MCF 10A (cell line): ENCODE measurements around the gene SMYD5. TPM values are rescaled to one million over a fixed set of nuclear protein-coding genes. Genes with fewer than 3 reads are reported as not detected.

Experiments
- BruUV-seq: library from RNA; stranded (reverse); fragments of 400-500 nt; replicated peaks from 2 replicates; lab custom pipeline; 2021; lab: Mats Ljungman, UMichigan
- CTCF ChIA-PET: fragments of 300-600 bp; sonication (Branson Sonifier 250); formaldehyde crosslinking; extraction: SDS; loops from one replicate; lab custom pipeline; 2021; ENCODE audit warnings: antibody characterized with exemption, inconsistent platforms; lab: Yijun Ruan, JAX
- POLR2A ChIA-PET: fragments of 300-600, 350-650 bp; sonication (Branson Sonifier 250); formaldehyde crosslinking; extraction: SDS; loops from one replicate; lab custom pipeline; 2020; ENCODE audit warnings: antibody characterized with exemption, inconsistent platforms; lab: Yijun Ruan, JAX
- DNase-seq: peaks from one replicate; pipeline ENCODE4 v3.0.0-alpha.2; 2018; ENCODE audit not compliant: unreplicated experiment
- H3K27ac Mint-ChIP-seq: one replicate; pipeline ENCODE4 v1.8.0; 2022; ENCODE audit warnings: mild to moderate bottlenecking, low read depth, mixed read lengths; ENCODE audit not compliant: unreplicated experiment
- H3K27me3 Mint-ChIP-seq: one replicate; pipeline ENCODE4 v1.8.0; 2022; ENCODE audit warnings: mixed read lengths; ENCODE audit not compliant: insufficient read depth, unreplicated experiment
- H3K36me3 Mint-ChIP-seq: one replicate; pipeline ENCODE4 v1.8.0; 2022; ENCODE audit warnings: mild to moderate bottlenecking, moderate library complexity, mixed read lengths; ENCODE audit not compliant: insufficient read depth, unreplicated experiment
- H3K4me1 Mint-ChIP-seq: one replicate; pipeline ENCODE4 v1.8.0; 2022; ENCODE audit warnings: mixed read lengths; ENCODE audit not compliant: insufficient read depth, unreplicated experiment
- H3K4me3 Mint-ChIP-seq: one replicate; pipeline ENCODE4 v1.8.0; 2022; ENCODE audit warnings: mild to moderate bottlenecking, moderate library complexity, mixed read lengths; ENCODE audit not compliant: unreplicated experiment
- H3K9me3 Mint-ChIP-seq: one replicate; pipeline ENCODE4 v1.8.0; 2022; ENCODE audit warnings: mixed read lengths; ENCODE audit not compliant: unreplicated experiment
- intact Hi-C: fragments of 100-400 bp; cut with micrococcal nuclease; formaldehyde crosslinking; loops from 2 replicates; pipeline ENCODE4 v1.14.1; 2022
- total RNA-seq: library from RNA; stranded (reverse); gene quantifications from 2 replicates; pipeline ENCODE4 v1.2.3, GENCODE V29; 2022
- TF ChIP-seq, protein P1 (sequence below): fragments of 200-600 bp; IDR thresholded peaks from one replicate; pipeline ENCODE4 v1.8.0; 2022; ENCODE audit warnings: antibody characterized with exemption, mild to moderate bottlenecking; ENCODE audit not compliant: unreplicated experiment

The SMYD5 gene
- total RNA-seq, 1 experiment from 2014 or later, result 34.4 TPM

DNA sequence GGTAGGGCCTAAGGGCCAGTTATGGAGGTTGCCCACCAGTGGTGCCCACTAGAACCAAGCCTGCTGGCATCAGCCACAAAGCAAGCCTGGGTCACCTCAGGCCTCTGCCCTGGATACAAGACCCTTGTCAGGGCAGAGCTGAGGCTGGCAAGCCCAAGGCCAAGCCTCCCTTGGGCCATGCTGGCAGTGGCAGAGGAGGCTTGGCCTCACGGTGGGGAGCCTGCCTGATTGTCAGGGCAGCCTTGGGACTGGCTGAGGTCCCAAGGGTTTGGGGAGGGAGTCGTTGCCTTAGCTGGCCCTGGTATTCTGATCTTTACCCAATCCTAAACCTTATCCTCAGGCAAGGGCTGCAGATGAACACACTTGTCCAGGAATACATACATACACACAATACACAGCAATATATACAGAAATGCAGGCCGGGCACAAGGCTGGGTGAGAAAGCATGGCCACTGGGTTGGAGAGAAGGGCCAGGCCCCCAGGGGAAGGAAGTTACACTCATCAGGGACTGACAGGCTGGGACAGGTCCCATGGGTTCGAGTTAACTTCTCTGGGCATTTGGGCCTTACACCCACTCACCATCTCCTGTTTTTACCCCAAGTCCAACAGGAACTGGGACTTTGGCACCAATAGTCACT is 41.1 kb downstream of the SMYD5 start:
- H3K27ac Mint-ChIP-seq, result no peak overlapping the region
- peak; percentile 77 for DNase-seq

DNA sequence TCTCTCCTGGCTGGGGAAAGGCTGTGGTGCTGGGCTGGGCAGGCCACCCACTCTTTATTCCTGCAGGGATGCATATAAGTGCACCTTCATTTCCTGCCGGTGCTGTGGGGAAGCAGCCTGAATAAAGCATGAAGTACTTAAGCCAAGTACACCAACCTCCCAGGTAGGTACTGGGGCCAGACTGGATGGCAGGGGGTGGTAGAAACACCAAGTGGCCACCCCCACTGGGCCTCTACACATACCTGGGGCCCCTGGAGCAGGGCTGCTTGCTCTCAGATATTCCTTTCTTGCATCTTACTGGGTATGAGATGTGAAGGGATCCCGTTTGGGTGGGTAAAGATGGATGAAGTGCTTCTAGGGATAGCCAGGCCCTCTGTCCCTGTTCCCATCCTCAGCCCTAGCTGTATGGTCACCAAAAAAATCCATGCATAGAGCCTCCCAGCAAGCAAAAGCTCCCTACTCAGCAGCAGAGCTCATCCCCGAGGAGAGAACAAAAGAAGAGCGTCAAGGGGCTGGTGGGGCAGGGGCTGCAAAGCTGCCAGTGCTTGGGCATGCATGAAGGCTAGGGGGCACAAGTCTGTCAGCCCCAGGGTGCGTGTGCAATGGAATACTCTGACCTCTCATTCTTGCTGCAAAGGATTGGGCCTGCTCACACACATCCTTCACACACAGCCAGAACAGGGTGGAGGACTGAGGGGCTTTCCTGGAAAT is 42.0 kb downstream of the SMYD5 start:
- CTCF ChIA-PET, result interaction anchor here (0.6 to 1.8 kb wide), 3 partner anchors 43 to 487 kb away, joined by 3 to 7 read pairs (median 4); no protein-coding TSS in a partner anchor

More for the DNA sequence above, 41.1 kb downstream of the SMYD5 start:
- H3K4me1 Mint-ChIP-seq, result no peaks in the 10 kb centered on the region
- intact Hi-C loops, result no loop called here
- no peak overlapping the region for H3K4me3 Mint-ChIP-seq
- ChIA-PET POLR2A (interaction anchor here (1.7 to 2.4 kb wide), 2 partner anchors 10 to 21 kb away, joined by 7 to 11 read pairs; partner anchors contain the start of genes CCT7 and PRADC1), CTCF (no interaction called here)
- TF ChIP-seq, protein P1, sequence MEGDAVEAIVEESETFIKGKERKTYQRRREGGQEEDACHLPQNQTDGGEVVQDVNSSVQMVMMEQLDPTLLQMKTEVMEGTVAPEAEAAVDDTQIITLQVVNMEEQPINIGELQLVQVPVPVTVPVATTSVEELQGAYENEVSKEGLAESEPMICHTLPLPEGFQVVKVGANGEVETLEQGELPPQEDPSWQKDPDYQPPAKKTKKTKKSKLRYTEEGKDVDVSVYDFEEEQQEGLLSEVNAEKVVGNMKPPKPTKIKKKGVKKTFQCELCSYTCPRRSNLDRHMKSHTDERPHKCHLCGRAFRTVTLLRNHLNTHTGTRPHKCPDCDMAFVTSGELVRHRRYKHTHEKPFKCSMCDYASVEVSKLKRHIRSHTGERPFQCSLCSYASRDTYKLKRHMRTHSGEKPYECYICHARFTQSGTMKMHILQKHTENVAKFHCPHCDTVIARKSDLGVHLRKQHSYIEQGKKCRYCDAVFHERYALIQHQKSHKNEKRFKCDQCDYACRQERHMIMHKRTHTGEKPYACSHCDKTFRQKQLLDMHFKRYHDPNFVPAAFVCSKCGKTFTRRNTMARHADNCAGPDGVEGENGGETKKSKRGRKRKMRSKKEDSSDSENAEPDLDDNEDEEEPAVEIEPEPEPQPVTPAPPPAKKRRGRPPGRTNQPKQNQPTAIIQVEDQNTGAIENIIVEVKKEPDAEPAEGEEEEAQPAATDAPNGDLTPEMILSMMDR, result no peak
- no peaks in the 10 kb centered on the region for H3K27me3 Mint-ChIP-seq
- H3K36me3 Mint-ChIP-seq, result peaks cover 39% of the 10 kb centered on the region
- no TSS peak for BruUV-seq
- no peaks in the 10 kb centered on the region for H3K9me3 Mint-ChIP-seq

DNA sequence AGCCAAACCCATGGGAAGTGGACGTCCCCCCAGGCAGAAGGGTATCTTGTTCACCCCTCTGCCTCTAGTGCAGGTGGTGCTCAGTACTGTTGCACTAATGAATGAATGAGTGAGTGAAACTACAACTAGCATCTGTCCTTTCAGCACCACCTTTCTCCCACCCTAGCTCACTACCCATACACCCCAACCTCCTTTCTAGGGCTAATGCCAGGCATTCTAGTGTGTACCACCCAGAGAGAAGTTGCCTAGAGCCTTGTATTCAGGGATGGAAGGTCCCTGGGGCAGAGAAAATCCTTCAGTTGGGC is 42.5 kb downstream of the SMYD5 start:
- BruUV-seq, result no TSS peak
- no peak for DNase-seq
- intact Hi-C loops, result no loop called here
- POLR2A ChIA-PET, result no interaction called here
- H3K36me3 Mint-ChIP-seq, result peaks cover 24% of the 10 kb centered on the region
- no peaks in the 10 kb centered on the region for H3K27me3 Mint-ChIP-seq
- TF ChIP-seq, protein P1, result no peak
- H3K27ac Mint-ChIP-seq, result no peak overlapping the region
- H3K9me3 Mint-ChIP-seq, result no peaks in the 10 kb centered on the region
- H3K4me1 Mint-ChIP-seq, result no peaks in the 10 kb centered on the region
- H3K4me3 Mint-ChIP-seq, result no peak overlapping the region
- CTCF ChIA-PET, result interaction anchor here (1.1 to 1.8 kb wide), 2 partner anchors 44 to 488 kb away, joined by 4 to 7 read pairs; no protein-coding TSS in a partner anchor

More for the DNA sequence above, 42.0 kb downstream of the SMYD5 start:
- Mint-ChIP-seq H3K36me3 (peaks cover 29% of the 10 kb centered on the region), H3K27me3 (no peaks in the 10 kb centered on the region), H3K9me3 (no peaks in the 10 kb centered on the region), H3K4me3 (no peak overlapping the region), H3K4me1 (no peaks in the 10 kb centered on the region), H3K27ac (no peak overlapping the region)
- intact Hi-C loops, result no loop called here
- TF ChIP-seq, protein P1, result no peak
- no peak for DNase-seq
- POLR2A ChIA-PET, result interaction anchor here (1.7 kb wide), 1 partner anchor 11 kb away, joined by 7 read pairs; no protein-coding TSS in a partner anchor
- BruUV-seq, result no TSS peak

DNA sequence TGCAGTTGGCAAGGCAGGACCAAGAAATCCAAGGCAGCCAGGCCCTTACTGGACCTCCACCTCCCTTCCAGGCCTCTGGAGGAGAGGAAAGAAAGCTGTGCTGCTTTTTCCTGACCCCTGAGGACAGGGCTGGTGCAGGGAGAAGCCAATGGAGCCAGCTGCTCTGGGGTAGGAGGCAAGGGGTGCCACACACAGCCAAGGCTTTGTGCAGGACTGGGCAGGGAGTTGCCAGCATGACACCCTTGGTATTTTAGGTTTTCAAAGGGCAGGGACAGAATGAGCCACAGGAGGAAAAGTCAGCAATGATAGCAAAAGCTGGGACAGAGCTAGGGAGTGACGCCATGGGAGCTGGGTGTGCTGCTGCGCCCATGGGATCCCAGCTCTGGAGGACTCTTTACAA is 43.0 kb downstream of the SMYD5 start:
- no peak for DNase-seq
- H3K9me3 Mint-ChIP-seq, result no peaks in the 10 kb centered on the region
- intact Hi-C loops, result no loop called here
- ChIA-PET POLR2A (no interaction called here), CTCF (interaction anchor here (0.8 to 1.8 kb wide), 4 partner anchors 10 to 100 kb away, joined by 3 to 7 read pairs (median 4); no protein-coding TSS in a partner anchor)
- H3K4me3 Mint-ChIP-seq, result no peak overlapping the region
- no TSS peak for BruUV-seq
- no peaks in the 10 kb centered on the region for H3K4me1 Mint-ChIP-seq
- no peaks in the 10 kb centered on the region for H3K27me3 Mint-ChIP-seq
- no peak overlapping the region for H3K27ac Mint-ChIP-seq
- TF ChIP-seq, protein P1, result no peak
- H3K36me3 Mint-ChIP-seq, result peaks cover 20% of the 10 kb centered on the region
